ENCODE data around the gene PRPF40A. TPM values are rescaled to one million over a fixed set of nuclear protein-coding genes. Genes with fewer than 3 reads are reported as not detected.

The PRPF40A gene
- total and polyA plus RNA-seq, 2 of the 8 experiments (the other 6 are each of a cell fraction or from before 2014, with no cell fraction given): 85.5 to 176 TPM

GRCh38 chr2:152729844-152730243 lies 12.6 kb upstream of the PRPF40A start:
- H3K79me2 ChIP-seq (ENCODE audit: control insufficient read depth in 1 of 2, insufficient read depth in 2 of 2, low read length in 2 of 2): peaks cover 2 to 71% of the 10 kb centered on the region in 2 experiments; a peak in 3 of 4 replicates
- no peaks in the 10 kb centered on the region for H3K23me2 ChIP-seq (ENCODE audit: low read depth, low read length)
- H2BK12ac ChIP-seq (ENCODE audit: low read depth, low read length): no peak overlapping the region
- H4K8ac ChIP-seq (ENCODE audit: extremely low read depth, insufficient read depth, low read length): no peak overlapping the region
- H3K79me1 ChIP-seq (ENCODE audit: low read depth, low read length): no peaks in the 10 kb centered on the region; the same call in 1 of the 2 replicates
- no peaks in the 10 kb centered on the region for H3K27me3 ChIP-seq (replicated peaks in 1 of 4; ENCODE audit: control insufficient read depth in 3 of 4, extremely low read depth in 1 of 4, insufficient read depth in 3 of 4, low read length in 3 of 4)
- H3K23ac ChIP-seq (ENCODE audit: insufficient read length): no peak overlapping the region
- H4K20me1 ChIP-seq (replicated peaks in 1 of 2; ENCODE audit: control insufficient read depth in 1 of 2, insufficient read depth in 2 of 2, low read length in 2 of 2): peaks cover 7 to 8% of the 10 kb centered on the region in 2 experiments
- H2BK20ac ChIP-seq (ENCODE audit: low read length): no peak overlapping the region
- ChIA-PET POLR2A (ENCODE audit: partially characterized antibody) (interaction anchor here (0.6 to 2.1 kb wide), 6 partner anchors 9 to 33 kb away, joined by 3 to 17 read pairs (median 4); partner anchors contain the start of genes ARL6IP6 and PRPF40A), CTCF (ENCODE audit: partially characterized antibody) (interaction anchor here (0.6 to 2.2 kb wide), 6 partner anchors 12 to 64 kb away, joined by 3 to 8 read pairs (median 4); partner anchors contain the start of gene PRPF40A)
- H2BK120ac ChIP-seq (replicated peaks; ENCODE audit: low read depth, low read length): no peak overlapping the region
- no peak overlapping the region for H3K56ac ChIP-seq (replicated peaks; ENCODE audit: insufficient read length, low read depth, low read length)
- H2AFZ ChIP-seq (ENCODE audit: low read length): no peak overlapping the region
- H4K91ac ChIP-seq (replicated peaks; ENCODE audit: insufficient read length, low read length): no peak overlapping the region
- H3K14ac ChIP-seq (ENCODE audit: insufficient read length): no peak overlapping the region
- no peak overlapping the region for H2AK5ac ChIP-seq (ENCODE audit: low read depth, low read length)
- H3K4me1 ChIP-seq (replicated peaks in 1 of 4; ENCODE audit: control insufficient read depth in 3 of 4, insufficient read depth in 4 of 4, low read length in 3 of 4): no peaks in the 10 kb centered on the region
- no peak overlapping the region for H2BK15ac ChIP-seq (ENCODE audit: low read length)
- 89% methylated on average over 2 of the region's 2 CpGs; no CpG with 5 or more reads in 1 of the 2 experiments for WGBS, 2 experiments (ENCODE audit: extremely low coverage in 1 of 2, insufficient coverage in 1 of 2, insufficient read length in 1 of 2, insufficient replicate concordance in 2 of 2, low coverage in 1 of 2, low lambda C conversion rate in 2 of 2, missing lambda C conversion rate in 1 of 2)
- no peak overlapping the region for H3K4me3 ChIP-seq (ENCODE audit: extremely low read depth in 1 of 4, insufficient read depth in 2 of 4, low read depth in 3 of 4, low read length in 4 of 4)
- no peak overlapping the region for H2BK5ac ChIP-seq (ENCODE audit: low read depth, low read length)
- no peak overlapping the region for H3K4me2 ChIP-seq (ENCODE audit: insufficient read depth in 1 of 2, low read depth in 2 of 2, low read length in 2 of 2)
- FAIRE-seq (no peak), DNase-seq (ENCODE audit: low read depth in 1 of 2, low spot score in 2 of 2) (no peak)
- no peak overlapping the region for H3K27ac ChIP-seq (ENCODE audit: low read depth, low read length)
- no peak overlapping the region for H3K4ac ChIP-seq (replicated peaks; ENCODE audit: insufficient read length, low read depth, low read length)
- H3K9ac ChIP-seq (replicated peaks in 1 of 4; ENCODE audit: extremely low read depth in 1 of 4, low read depth in 3 of 4, low read length in 3 of 4): no peak overlapping the region
- H4K5ac ChIP-seq (ENCODE audit: insufficient read length, low read depth, low read length): no peak overlapping the region
- peaks cover 0 to 17% (median under 1%) of the 10 kb centered on the region in 4 experiments; a peak in 5 of 8 replicates for H3K36me3 ChIP-seq (ENCODE audit: control insufficient read depth in 2 of 4, insufficient read depth in 4 of 4, low read length in 3 of 4)
- no peaks in the 10 kb centered on the region for H3K9me3 ChIP-seq (ENCODE audit: insufficient read depth in 2 of 2, low read depth in 1 of 2, low read length in 1 of 2)
- no peak for TF ChIP-seq TCF12 (IDR thresholded peaks at IDR 0.05; ENCODE audit: low read depth, low read length)
- TF ChIP-seq SAP30 (IDR thresholded peaks at IDR 0.05; ENCODE audit: insufficient read depth, insufficient replicate concordance, low read length): no peak
- TF ChIP-seq SP4 (IDR thresholded peaks at IDR 0.05; ENCODE audit: low read length): no peak
- TF ChIP-seq CTCF (IDR thresholded peaks at IDR 0.05; ENCODE audit: control extremely low read depth in 1 of 3, insufficient read depth in 1 of 3, low read depth in 1 of 3, low read length in 3 of 3): no peak
- TF ChIP-seq TAF1 (IDR thresholded peaks at IDR 0.05; ENCODE audit: low read depth, low read length): no peak
- TF ChIP-seq NANOG (IDR thresholded peaks at IDR 0.05; ENCODE audit: insufficient read depth, low read depth, low read length, poor library complexity, severe bottlenecking): no peak
- no peak overlapping the region for H3K18ac ChIP-seq (ENCODE audit: extremely low read depth, low read length)

Measured in H1 (cell line).